HepG2 (cell line): Measurements from ENCODE around the gene RFX6. TPM values are rescaled to one million over a fixed set of nuclear protein-coding genes. Genes with fewer than 3 reads are reported as not detected.

Experiments used
- ARID3A ChIP-seq: IDR thresholded peaks from 2 replicates; pipeline ENCODE4 v1.6.1; 2012; ENCODE audit warnings: low read depth, low read length, improper control_type of control experiment
- FOXJ3 ChIP-seq: sonication (generic); formaldehyde crosslinking; IDR thresholded peaks from 2 replicates; pipeline ENCODE4 v1.4.0; 2020; ENCODE audit warnings: missing genetic modification reagents, mild to moderate bottlenecking, borderline replicate concordance
- HHEX ChIP-seq: IDR thresholded peaks from 2 replicates; pipeline ENCODE4 v1.6.1; 2016; ENCODE audit warnings: control low read depth
- IKZF1 ChIP-seq: fragments of 450-650 bp; IDR thresholded peaks from 2 replicates; pipeline ENCODE4 v1.7.1; 2016
- KIAA2018 ChIP-seq: sonication (generic); formaldehyde crosslinking; IDR thresholded peaks from 2 replicates; pipeline ENCODE4 v1.5.0; 2020; ENCODE audit warnings: mild to moderate bottlenecking, missing genetic modification reagents, borderline replicate concordance
- MAFF ChIP-seq: IDR thresholded peaks from 2 replicates; pipeline ENCODE4 v1.6.1; 2011; ENCODE audit warnings: low read depth, low read length, improper control_type of control experiment
- MED8 ChIP-seq: sonication (generic); formaldehyde crosslinking; IDR thresholded peaks from 2 replicates; pipeline ENCODE4 v1.8.1; 2023; ENCODE audit warnings: mild to moderate bottlenecking, missing genetic modification reagents; ENCODE audit not compliant: insufficient replicate concordance
- MIXL1 ChIP-seq: IDR thresholded peaks from 2 replicates; pipeline ENCODE4 v1.6.1; 2016
- MLX ChIP-seq: IDR thresholded peaks from 2 replicates; pipeline ENCODE4 v1.6.1; 2016
- NFIC ChIP-seq: IDR thresholded peaks from 2 replicates; pipeline ENCODE4 v1.6.1; 2012; ENCODE audit warnings: mild to moderate bottlenecking, low read length, inconsistent platforms
- RARA ChIP-seq: IDR thresholded peaks from 2 replicates; pipeline ENCODE4 v1.6.1; 2016; ENCODE audit warnings: missing genetic modification reagents, missing compliant biosample characterization
- RNF2 ChIP-seq: fragments of 450-650 bp; conservative IDR thresholded peaks from 2 replicates; pipeline ENCODE4 v1.6.1; 2016; ENCODE audit warnings: low read depth
- TCF7 ChIP-seq: sonication (generic); IDR thresholded peaks from 2 replicates; pipeline ENCODE4 v1.6.1; 2016; ENCODE audit warnings: antibody characterized with exemption, low read depth
- TSC22D2 ChIP-seq: sonication (generic); formaldehyde crosslinking; IDR thresholded peaks from 2 replicates; pipeline ENCODE4 v1.5.1; 2020; ENCODE audit warnings: missing genetic modification reagents, mild to moderate bottlenecking, borderline replicate concordance
- ZBTB10 ChIP-seq: sonication (generic); formaldehyde crosslinking; IDR thresholded peaks from 2 replicates; pipeline ENCODE4 v1.4.0; 2020; ENCODE audit warnings: missing genetic modification reagents, borderline replicate concordance
- ZNF362 ChIP-seq: sonication (generic); formaldehyde crosslinking; IDR thresholded peaks from 2 replicates; pipeline ENCODE4 v1.4.0; 2020; ENCODE audit warnings: missing genetic modification reagents, mild to moderate bottlenecking, borderline replicate concordance
- polyA plus RNA-seq, 8 experiments: library from polyadenylated mRNA; depleted of rRNA in 3 of 8; stranded (reverse) in 7 of 8; unstranded in 1 of 8; fragments of >200 nt; fragmentation: Illumina TruSeq in 4 of 8; extraction: Trizol in 4 of 8; gene quantifications; 2 replicates each; pipeline versions ENCODE4 v1.2.1 to v1.2.3, GENCODE V29; 2011 to 2016; ENCODE audit warnings: low read depth in 4 of 8, missing spikeins in 1 of 8, mixed read lengths in 1 of 8; ENCODE audit not compliant: insufficient read depth in 1 of 8
- total RNA-seq, 5 experiments: library from RNA; depleted of rRNA; stranded (reverse); fragments of >200 nt; fragmentation: Illumina TruSeq; extraction: Trizol; gene quantifications; 2 replicates each; pipeline ENCODE4 v1.2.3, GENCODE V29; 2016; ENCODE audit warnings: low read depth in 1 of 5

RFX6 gene
- total and polyA plus RNA-seq, 2 of the 13 experiments (the other 11 are each of a cell fraction or from before 2014, with no cell fraction given) = 0.04 TPM; not detected in 1

GRCh38 chr6:116842459-116842858 lies 34.6 kb upstream of the RFX6 start (continued):
- TF ChIP-seq ZBTB10 (CRISPR knock-in tag) (no peak), MIXL1 (CRISPR knock-in tag) (peak; percentile 48; the same call in 1 of the 2 replicates), NFIC (peak; percentile 92; the same call in 1 of the 2 replicates), HHEX (no peak), MLX (CRISPR knock-in tag) (0 out of 2 replicates have a peak, but pooled peaks have one; percentile 22), RNF2 (no peak), TCF7 (peak; percentile 66; the same call in 1 of the 2 replicates), IKZF1 (no peak), MED8 (CRISPR knock-in tag) (no peak), FOXJ3 (CRISPR knock-in tag) (peak; percentile 30; the same call in 1 of the 2 replicates), TSC22D2 (CRISPR knock-in tag) (no peak), MAFF (0 out of 2 replicates have a peak, but pooled peaks have one; percentile 27), RARA (peak; percentile 70; the same call in 1 of the 2 replicates), ARID3A (0 out of 2 replicates have a peak, but pooled peaks have one; percentile 24), ZNF362 (CRISPR knock-in tag) (peak; percentile 52; the same call in 1 of the 2 replicates), KIAA2018 (CRISPR knock-in tag) (no peak)
